ENCODE data around the gene SORL1. TPM values are rescaled to one million over a fixed set of nuclear protein-coding genes. Genes with fewer than 3 reads are reported as not detected.

SORL1 gene
- total RNA-seq, 1 experiment from 2014 or later = 68.3 TPM

- Mint-ChIP-seq H3K27ac (no peak overlapping the region), H3K9me3 (no peaks in the 10 kb centered on the region), H3K4me3 (no peak overlapping the region), H3K4me1 (peaks cover 34 to 41% of the 10 kb centered on the region in 2 experiments), H3K27me3 (ENCODE audit: low read depth) (peaks cover 1% of the 10 kb centered on the region; the same call in 1 of the 2 replicates), H3K36me3 (ENCODE audit: insufficient read depth in 1 of 3, low read depth in 3 of 3) (no peaks in the 10 kb centered on the region; a peak in 1 of 7 replicates)
- H3K9me3 ChIP-seq (ENCODE audit: control insufficient read depth, low read depth, low read length) = no peaks in the 10 kb centered on the region
- H3K14ac ChIP-seq (ENCODE audit: insufficient read depth, low read length) = no peak overlapping the region
- TF ChIP-seq, protein P1, sequence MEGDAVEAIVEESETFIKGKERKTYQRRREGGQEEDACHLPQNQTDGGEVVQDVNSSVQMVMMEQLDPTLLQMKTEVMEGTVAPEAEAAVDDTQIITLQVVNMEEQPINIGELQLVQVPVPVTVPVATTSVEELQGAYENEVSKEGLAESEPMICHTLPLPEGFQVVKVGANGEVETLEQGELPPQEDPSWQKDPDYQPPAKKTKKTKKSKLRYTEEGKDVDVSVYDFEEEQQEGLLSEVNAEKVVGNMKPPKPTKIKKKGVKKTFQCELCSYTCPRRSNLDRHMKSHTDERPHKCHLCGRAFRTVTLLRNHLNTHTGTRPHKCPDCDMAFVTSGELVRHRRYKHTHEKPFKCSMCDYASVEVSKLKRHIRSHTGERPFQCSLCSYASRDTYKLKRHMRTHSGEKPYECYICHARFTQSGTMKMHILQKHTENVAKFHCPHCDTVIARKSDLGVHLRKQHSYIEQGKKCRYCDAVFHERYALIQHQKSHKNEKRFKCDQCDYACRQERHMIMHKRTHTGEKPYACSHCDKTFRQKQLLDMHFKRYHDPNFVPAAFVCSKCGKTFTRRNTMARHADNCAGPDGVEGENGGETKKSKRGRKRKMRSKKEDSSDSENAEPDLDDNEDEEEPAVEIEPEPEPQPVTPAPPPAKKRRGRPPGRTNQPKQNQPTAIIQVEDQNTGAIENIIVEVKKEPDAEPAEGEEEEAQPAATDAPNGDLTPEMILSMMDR (conservative IDR thresholded peaks at IDR 0.05) = no peak
- H3K23me2 ChIP-seq (ENCODE audit: insufficient read length, low read depth, low read length, poor library complexity, severe bottlenecking) = peaks cover 5% of the 10 kb centered on the region
- no peak overlapping the region for H3K27ac ChIP-seq (ENCODE audit: insufficient read length, low read depth, low read length)
- H3K4ac ChIP-seq (ENCODE audit: low read depth, low read length) = no peak overlapping the region
- H3K4me1 ChIP-seq (ENCODE audit: insufficient read depth, low read length) = peaks cover 10% of the 10 kb centered on the region; the same call in 1 of the 2 replicates
- H3K9ac ChIP-seq (ENCODE audit: extremely low read depth, insufficient read length, low read length) = no peak overlapping the region
- H3K18ac ChIP-seq (ENCODE audit: insufficient read length, low read depth, low read length) = no peak overlapping the region
- no peak overlapping the region for H2BK15ac ChIP-seq (ENCODE audit: low read depth, low read length)
- H3K27me3 ChIP-seq (ENCODE audit: insufficient read depth, low read length) = no peaks in the 10 kb centered on the region
- no CpG with 5 or more reads among the region's 2 CpGs for WGBS (ENCODE audit: extremely low coverage, insufficient read length, low lambda C conversion rate)
- DNase-seq = no peak
- no peak overlapping the region for H2AFZ ChIP-seq (ENCODE audit: low read length)
- H2BK20ac ChIP-seq (ENCODE audit: low read depth, low read length, poor library complexity, severe bottlenecking) = no peak overlapping the region
- H3K79me1 ChIP-seq (ENCODE audit: insufficient read depth, low read depth, low read length, poor library complexity, severe bottlenecking) = no peaks in the 10 kb centered on the region
- no peak overlapping the region for H2AK5ac ChIP-seq (ENCODE audit: insufficient read length, low read length)
- H2BK12ac ChIP-seq (ENCODE audit: insufficient read length, low read depth, low read length) = no peak overlapping the region
- no peaks in the 10 kb centered on the region for H3K79me2 ChIP-seq (ENCODE audit: insufficient read depth, low read length)
- H4K91ac ChIP-seq (ENCODE audit: insufficient read length, low read depth, low read length) = no peak overlapping the region
- H3K23ac ChIP-seq (ENCODE audit: insufficient read length, low read depth, low read length) = no peak overlapping the region
- no peak overlapping the region for H4K8ac ChIP-seq (replicated peaks; ENCODE audit: insufficient read length, low read depth, low read length)
- no peaks in the 10 kb centered on the region for H4K20me1 ChIP-seq (ENCODE audit: control insufficient read depth, insufficient read depth, insufficient read length)
- H4K5ac ChIP-seq (ENCODE audit: insufficient read length, low read depth, low read length) = no peak overlapping the region
- H2BK5ac ChIP-seq (ENCODE audit: insufficient read length, low read length) = no peak overlapping the region
- no peak overlapping the region for H3K56ac ChIP-seq (ENCODE audit: insufficient read length, low read depth, low read length)
- no peak overlapping the region for H3T11ph ChIP-seq (ENCODE audit: low read length)
- H3K4me2 ChIP-seq (ENCODE audit: insufficient read depth, insufficient read length, low read length) = no peak overlapping the region
- no peak overlapping the region for H2BK120ac ChIP-seq (ENCODE audit: low read depth, low read length, poor library complexity, severe bottlenecking)
Observed at GRCh38 chr11:121651257-121651605, 199.1 kb downstream of the SORL1 start.

Data from H9 (cell line).